ENCODE results near the gene ANGPTL4. TPM values are rescaled to one million over a fixed set of nuclear protein-coding genes. Genes with fewer than 3 reads are reported as not detected.

Gene ANGPTL4
- total RNA-seq, 2 experiments from 2014 or later = 1.7 to 2.9 TPM

DNA sequence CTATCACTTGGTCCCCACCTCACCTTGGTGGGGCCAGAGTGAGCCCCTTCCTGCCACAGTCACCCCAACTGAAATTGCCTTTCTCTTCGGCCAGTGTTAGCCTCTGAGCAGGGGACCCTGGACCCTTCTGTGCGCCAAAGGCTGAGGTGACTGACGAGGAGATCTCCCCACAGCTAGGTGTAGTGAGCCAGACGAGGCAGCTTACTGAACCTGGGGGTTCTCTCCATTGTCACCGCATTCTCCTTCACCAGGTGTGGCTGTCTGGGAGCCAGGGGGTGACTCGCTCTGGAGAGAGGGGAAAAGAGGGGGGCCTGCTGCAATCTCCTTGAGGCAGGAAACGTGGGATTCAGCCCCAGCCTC, 41.3 kb upstream of the ANGPTL4 start:
- intact Hi-C loops (cut with micrococcal nuclease) = no loop called here
- CTCF ChIA-PET = interaction anchor here (2.1 kb wide), 1 partner anchor 13 kb away, joined by 9 read pairs; no protein-coding TSS in a partner anchor
- POLR2A ChIA-PET = interaction anchor here (1.0 kb wide), 1 partner anchor 379 kb away, joined by 4 read pairs; the partner anchor contains the start of gene TIMM44

GRCh38 chr19:8323781-8324185, 40.2 kb upstream of the ANGPTL4 start:
- Mint-ChIP-seq H3K27me3 (no peaks in the 10 kb centered on the region), H3K9me3 (no peaks in the 10 kb centered on the region), H3K4me3 (peak overlapping the region; percentile 8), H3K36me3 (peaks cover 31% of the 10 kb centered on the region), H3K27ac (no peak overlapping the region), H3K4me1 (ENCODE audit: low read depth) (peaks cover 33% of the 10 kb centered on the region)
- ChIA-PET CTCF (interaction anchor here (0.7 to 2.1 kb wide), 3 partner anchors 12 to 64 kb away, joined by 3 to 9 read pairs (median 7); no protein-coding TSS in a partner anchor), POLR2A (interaction anchor here (1.2 kb wide), 1 partner anchor 10 kb away, joined by 4 read pairs; no protein-coding TSS in a partner anchor)
- intact Hi-C loops (cut with micrococcal nuclease) = no loop called here
- no peak for DNase-seq

More for the DNA sequence above, 41.3 kb upstream of the ANGPTL4 start:
- Mint-ChIP-seq H3K27me3 (no peaks in the 10 kb centered on the region), H3K4me3 (peak overlapping the region; percentile 99), H3K36me3 (peaks cover 31% of the 10 kb centered on the region), H3K27ac (peak overlapping the region; percentile 91), H3K4me1 (ENCODE audit: low read depth) (peaks cover 33% of the 10 kb centered on the region), H3K9me3 (no peaks in the 10 kb centered on the region)
- no peak for DNase-seq

GRCh38 chr19:8324186-8325050, 39.5 kb upstream of the ANGPTL4 start:
- H3K27ac Mint-ChIP-seq = no peak overlapping the region
- CTCF ChIA-PET = interaction anchor here (0.7 to 2.1 kb wide), 4 partner anchors 10 to 64 kb away, joined by 3 to 9 read pairs (median 6); no protein-coding TSS in a partner anchor

GRCh38 chr19:8325454-8325853, 38.5 kb upstream of the ANGPTL4 start:
- POLR2A ChIA-PET = no interaction called here

More at GRCh38 chr19:8324186-8325050, 39.5 kb upstream of the ANGPTL4 start:
- Mint-ChIP-seq H3K4me3 (peak overlapping the region; percentile 8), H3K27me3 (no peaks in the 10 kb centered on the region), H3K36me3 (peaks cover 31% of the 10 kb centered on the region), H3K9me3 (no peaks in the 10 kb centered on the region), H3K4me1 (ENCODE audit: low read depth) (peaks cover 28% of the 10 kb centered on the region)
- no peak for DNase-seq
- intact Hi-C loops (cut with micrococcal nuclease) = no loop called here
- POLR2A ChIA-PET = interaction anchor here (1.2 kb wide), 1 partner anchor 9 kb away, joined by 4 read pairs; no protein-coding TSS in a partner anchor

DNA sequence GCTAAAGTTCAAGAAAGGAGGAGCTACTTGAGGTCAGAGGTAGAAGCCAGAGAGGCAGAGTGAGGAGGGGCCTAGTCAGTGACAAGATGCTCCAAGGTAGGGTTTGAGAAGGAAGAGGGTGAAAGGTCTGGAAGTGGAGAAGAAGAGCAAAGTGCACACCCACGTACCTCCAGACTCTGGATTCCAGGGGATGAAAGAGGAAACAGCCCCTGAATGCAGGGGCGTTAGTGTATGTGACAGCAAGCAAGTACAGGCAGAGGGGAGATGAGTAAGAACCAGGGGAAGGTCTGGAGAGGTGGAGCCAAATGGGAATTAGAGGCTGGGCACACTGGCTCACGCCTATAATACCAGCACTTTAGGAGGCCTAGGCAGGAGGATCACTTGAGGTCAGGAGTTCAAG, 34.0 kb upstream of the ANGPTL4 start:
- Mint-ChIP-seq H3K4me1 (ENCODE audit: low read depth) (peaks cover 1% of the 10 kb centered on the region), H3K27ac (no peak overlapping the region), H3K36me3 (no peaks in the 10 kb centered on the region), H3K27me3 (peaks cover 6% of the 10 kb centered on the region), H3K9me3 (no peaks in the 10 kb centered on the region), H3K4me3 (no peak overlapping the region)
- ChIA-PET CTCF (no interaction called here), POLR2A (no interaction called here)
- no peak for DNase-seq
- intact Hi-C loops (cut with micrococcal nuclease) = no loop called here

More at GRCh38 chr19:8325454-8325853, 38.5 kb upstream of the ANGPTL4 start:
- no peak overlapping the region for H3K4me3 Mint-ChIP-seq
- peaks cover 20% of the 10 kb centered on the region for H3K4me1 Mint-ChIP-seq (ENCODE audit: low read depth)
- H3K36me3 Mint-ChIP-seq = peaks cover 31% of the 10 kb centered on the region
- no peaks in the 10 kb centered on the region for H3K27me3 Mint-ChIP-seq
- H3K27ac Mint-ChIP-seq = no peak overlapping the region
- CTCF ChIA-PET = interaction anchor here (1.4 kb wide), 1 partner anchor 9 kb away, joined by 5 read pairs; no protein-coding TSS in a partner anchor
- intact Hi-C loops (cut with micrococcal nuclease) = no loop called here
- H3K9me3 Mint-ChIP-seq = no peaks in the 10 kb centered on the region
- no peak for DNase-seq

DNA sequence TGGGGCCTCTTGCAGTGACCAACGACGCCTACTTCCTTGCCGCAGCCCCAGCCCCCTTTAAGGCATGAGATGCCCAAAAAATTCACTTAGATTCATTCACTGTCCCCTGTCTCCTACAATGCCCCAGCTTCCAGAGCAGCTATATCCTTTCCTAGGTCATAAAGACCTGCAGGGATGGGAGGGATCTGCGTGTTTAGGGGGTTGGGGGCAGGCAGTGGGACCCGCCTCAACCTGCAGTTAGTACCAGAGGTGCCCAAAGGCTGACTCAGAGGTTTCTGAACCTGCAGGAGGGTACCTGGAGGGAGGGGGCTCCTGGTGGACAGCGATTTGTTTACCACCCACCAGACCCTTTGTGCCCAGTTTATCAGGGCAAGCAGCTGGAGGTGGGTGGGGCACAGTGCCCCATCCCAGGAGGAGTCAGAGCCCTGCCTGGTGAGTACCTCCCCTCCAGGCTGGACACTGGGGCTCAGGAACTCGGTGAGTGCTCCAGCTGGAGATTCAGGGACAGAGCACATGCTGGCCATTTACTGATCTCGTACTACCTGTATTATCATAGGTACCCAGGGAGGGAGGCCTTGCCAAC, 32.6 kb upstream of the ANGPTL4 start:
- no peaks in the 10 kb centered on the region for H3K36me3 Mint-ChIP-seq
- ChIA-PET CTCF (no interaction called here), POLR2A (no interaction called here)
- H3K27me3 Mint-ChIP-seq = peaks cover 12% of the 10 kb centered on the region
- no peak overlapping the region for H3K27ac Mint-ChIP-seq
- intact Hi-C loops (cut with micrococcal nuclease) = no loop called here
- DNase-seq = no peak
- peaks cover 5% of the 10 kb centered on the region for H3K4me1 Mint-ChIP-seq (ENCODE audit: low read depth)
- H3K4me3 Mint-ChIP-seq = no peak overlapping the region
- no peaks in the 10 kb centered on the region for H3K9me3 Mint-ChIP-seq

- ChIA-PET CTCF (interaction anchor here (1.8 to 2.2 kb wide), 2 partner anchors 8 to 65 kb away, joined by 5 to 8 read pairs; no protein-coding TSS in a partner anchor), POLR2A (interaction anchor here (1.5 kb wide), 1 partner anchor 9 kb away, joined by 4 read pairs; no protein-coding TSS in a partner anchor)
- intact Hi-C loops (cut with micrococcal nuclease) = no loop called here
- peaks cover 5% of the 10 kb centered on the region for H3K4me1 Mint-ChIP-seq (ENCODE audit: low read depth)
- no peak for DNase-seq
- no peaks in the 10 kb centered on the region for H3K9me3 Mint-ChIP-seq
- no peaks in the 10 kb centered on the region for H3K36me3 Mint-ChIP-seq
- no peak overlapping the region for H3K27ac Mint-ChIP-seq
- peaks cover 20% of the 10 kb centered on the region for H3K27me3 Mint-ChIP-seq
- H3K4me3 Mint-ChIP-seq = no peak overlapping the region
These were observed 30.8 kb upstream of the ANGPTL4 start for GRCh38 chr19:8332976-8333766.

- intact Hi-C loops (cut with micrococcal nuclease) = no loop called here
- ChIA-PET CTCF (interaction anchor here (0.7 to 3.1 kb wide), 7 partner anchors 9 to 364 kb away, joined by 3 to 21 read pairs (median 5); partner anchors contain the start of genes HNRNPM, MARCHF2 and ZNF414), POLR2A (interaction anchor here (0.7 to 1.5 kb wide), 3 partner anchors 9 to 13 kb away, joined by 3 to 4 read pairs (median 3); partner anchors contain the start of genes KANK3, NDUFA7 and RPS28)
- H3K4me1 Mint-ChIP-seq (ENCODE audit: low read depth) = peaks cover 5% of the 10 kb centered on the region
- H3K36me3 Mint-ChIP-seq = no peaks in the 10 kb centered on the region
- H3K4me3 Mint-ChIP-seq = no peak overlapping the region
- no peaks in the 10 kb centered on the region for H3K9me3 Mint-ChIP-seq
- peaks cover 22% of the 10 kb centered on the region for H3K27me3 Mint-ChIP-seq
- H3K27ac Mint-ChIP-seq = no peak overlapping the region
- DNase-seq = no peak
These were observed 30.0 kb upstream of the ANGPTL4 start for GRCh38 chr19:8333767-8334457.

DNA sequence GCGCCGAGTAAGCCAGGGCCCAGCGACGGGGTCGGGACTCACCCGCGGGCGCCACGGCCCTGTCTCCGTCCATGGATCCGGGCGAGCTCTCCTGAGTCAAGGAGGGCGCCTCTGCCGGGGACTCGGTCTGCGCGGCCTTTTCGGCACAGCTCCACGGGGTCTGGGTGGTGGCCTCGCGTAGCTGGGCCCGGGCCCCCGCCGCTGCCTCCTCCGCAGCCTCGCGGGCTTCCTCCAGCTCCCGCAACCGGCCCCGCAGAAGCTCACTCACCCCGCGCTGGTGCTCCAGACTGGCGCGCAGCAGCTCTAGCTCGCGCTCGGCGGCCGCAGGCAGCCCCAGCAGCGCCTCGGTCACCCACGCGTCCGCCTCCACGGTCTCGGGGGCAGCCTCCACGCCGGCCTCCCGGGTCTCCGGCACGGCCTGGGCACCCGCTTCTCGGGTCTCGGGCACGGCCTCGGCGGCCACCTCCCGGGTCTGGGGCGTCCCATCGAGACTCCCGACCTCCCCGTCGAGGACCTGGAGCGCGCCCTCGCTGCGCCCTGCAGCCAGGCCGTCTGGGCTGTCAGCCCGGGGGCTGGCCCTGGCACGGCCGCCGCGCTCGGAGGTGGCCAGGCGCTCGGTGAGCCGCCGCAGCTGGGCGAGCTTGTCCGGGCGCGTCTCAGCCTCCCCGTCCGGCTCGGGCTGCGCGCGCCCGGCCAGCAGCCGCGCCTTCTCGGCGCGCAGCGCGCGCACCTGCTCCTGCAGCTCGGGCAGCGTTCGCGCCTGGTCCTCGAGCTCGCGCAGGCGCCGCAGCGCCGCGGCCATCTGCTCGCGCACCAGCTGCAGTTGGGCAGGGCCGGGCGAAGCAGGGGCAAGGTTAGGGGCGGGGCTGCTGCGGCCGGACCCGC, 29.3 kb upstream of the ANGPTL4 start:
- ChIA-PET POLR2A (interaction anchor here (0.7 to 1.5 kb wide), 5 partner anchors 8 to 27 kb away, joined by 3 to 4 read pairs (median 3); partner anchors contain the start of genes KANK3, NDUFA7 and RPS28), CTCF (interaction anchor here (0.7 to 3.1 kb wide), 16 partner anchors 9 to 364 kb away, joined by 3 to 21 read pairs (median 4); partner anchors contain the start of genes HNRNPM, MARCHF2, NDUFA7 and RPS28)
- H3K27ac Mint-ChIP-seq = no peak overlapping the region
- H3K4me3 Mint-ChIP-seq = no peak overlapping the region
- peak; percentile 55 for DNase-seq
- peaks cover 22% of the 10 kb centered on the region for H3K27me3 Mint-ChIP-seq
- no peaks in the 10 kb centered on the region for H3K9me3 Mint-ChIP-seq
- peaks cover 5% of the 10 kb centered on the region for H3K4me1 Mint-ChIP-seq (ENCODE audit: low read depth)
- intact Hi-C loops (cut with micrococcal nuclease) = no loop called here
- H3K36me3 Mint-ChIP-seq = no peaks in the 10 kb centered on the region

GRCh38 chr19:8335343-8336071, 28.4 kb upstream of the ANGPTL4 start:
- peak overlapping the region; percentile 52 for H3K4me3 Mint-ChIP-seq
- H3K36me3 Mint-ChIP-seq = no peaks in the 10 kb centered on the region
- peaks cover 22% of the 10 kb centered on the region for H3K27me3 Mint-ChIP-seq
- H3K9me3 Mint-ChIP-seq = no peaks in the 10 kb centered on the region
- DNase-seq = peak; percentile 55
- no peak overlapping the region for H3K27ac Mint-ChIP-seq
- ChIA-PET CTCF (interaction anchor here (0.9 to 3.1 kb wide), 16 partner anchors 9 to 246 kb away, joined by 3 to 21 read pairs (median 5); partner anchors contain the start of genes HNRNPM, NDUFA7, RPS28 and ZNF414), POLR2A (interaction anchor here (0.7 to 1.0 kb wide), 2 partner anchors 12 to 28 kb away, joined by 3 read pairs; no protein-coding TSS in a partner anchor)
- peaks cover 6% of the 10 kb centered on the region for H3K4me1 Mint-ChIP-seq (ENCODE audit: low read depth)
- intact Hi-C loops (cut with micrococcal nuclease) = no loop called here
